Activated CD8-positive, alpha-beta T cell treated with anti-CD3 and anti-CD28 coated beads, Interleukin-2, amount 10 ng/mL, durations not matched to agents 7 days and 5 days (primary cell): ENCODE results near the gene SERPINA10. TPM values are rescaled to one million over a fixed set of nuclear protein-coding genes. Genes with fewer than 3 reads are reported as not detected.

Source experiments
- ATAC-seq: fragments of 150-1000 bp; cut with Tn5 transposase; one replicate; pipeline ENCODE4 v1.10.0; 2021; ENCODE audit warnings: moderate library complexity
- CTCF ChIA-PET: fragments of 350-600 bp; sonication (Branson Sonifier 250); formaldehyde crosslinking; loops from one replicate; lab custom pipeline; 2021; ENCODE audit warnings: antibody characterized with exemption; lab: Charles Lee
- POLR2A ChIA-PET: fragments of 350-600 bp; sonication (Branson Sonifier 250); formaldehyde crosslinking; loops from one replicate; lab custom pipeline; 2021; ENCODE audit warnings: antibody characterized with exemption; lab: Charles Lee
- DNase-seq: peaks from one replicate; pipeline ENCODE4 v3.0.0-alpha.2; 2020
- H3K27ac Mint-ChIP-seq: one replicate; pipeline ENCODE4 v1.8.0; 2021; ENCODE audit warnings: mild to moderate bottlenecking, mixed read lengths
- H3K27me3 Mint-ChIP-seq: one replicate; pipeline ENCODE4 v1.8.0; 2021; ENCODE audit warnings: low read depth, mixed read lengths
- H3K36me3 Mint-ChIP-seq: one replicate; pipeline ENCODE4 v1.8.0; 2021; ENCODE audit warnings: low read depth, mixed read lengths
- H3K4me1 Mint-ChIP-seq: one replicate; pipeline ENCODE4 v1.8.0; 2021; ENCODE audit warnings: low read depth, mixed read lengths
- H3K4me3 Mint-ChIP-seq: one replicate; pipeline ENCODE4 v1.8.0; 2021; ENCODE audit warnings: mild to moderate bottlenecking, mixed read lengths
- H3K9me3 Mint-ChIP-seq: one replicate; pipeline ENCODE4 v1.8.0; 2022; ENCODE audit warnings: mixed read lengths; ENCODE audit not compliant: insufficient read depth
- total RNA-seq, 2 experiments: library from RNA; stranded (reverse); gene quantifications; one replicate each; pipeline ENCODE4 v1.2.3, GENCODE V29; 2021

SERPINA10 gene, protein sequence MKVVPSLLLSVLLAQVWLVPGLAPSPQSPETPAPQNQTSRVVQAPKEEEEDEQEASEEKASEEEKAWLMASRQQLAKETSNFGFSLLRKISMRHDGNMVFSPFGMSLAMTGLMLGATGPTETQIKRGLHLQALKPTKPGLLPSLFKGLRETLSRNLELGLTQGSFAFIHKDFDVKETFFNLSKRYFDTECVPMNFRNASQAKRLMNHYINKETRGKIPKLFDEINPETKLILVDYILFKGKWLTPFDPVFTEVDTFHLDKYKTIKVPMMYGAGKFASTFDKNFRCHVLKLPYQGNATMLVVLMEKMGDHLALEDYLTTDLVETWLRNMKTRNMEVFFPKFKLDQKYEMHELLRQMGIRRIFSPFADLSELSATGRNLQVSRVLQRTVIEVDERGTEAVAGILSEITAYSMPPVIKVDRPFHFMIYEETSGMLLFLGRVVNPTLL
- not detected for total RNA-seq

DNA sequence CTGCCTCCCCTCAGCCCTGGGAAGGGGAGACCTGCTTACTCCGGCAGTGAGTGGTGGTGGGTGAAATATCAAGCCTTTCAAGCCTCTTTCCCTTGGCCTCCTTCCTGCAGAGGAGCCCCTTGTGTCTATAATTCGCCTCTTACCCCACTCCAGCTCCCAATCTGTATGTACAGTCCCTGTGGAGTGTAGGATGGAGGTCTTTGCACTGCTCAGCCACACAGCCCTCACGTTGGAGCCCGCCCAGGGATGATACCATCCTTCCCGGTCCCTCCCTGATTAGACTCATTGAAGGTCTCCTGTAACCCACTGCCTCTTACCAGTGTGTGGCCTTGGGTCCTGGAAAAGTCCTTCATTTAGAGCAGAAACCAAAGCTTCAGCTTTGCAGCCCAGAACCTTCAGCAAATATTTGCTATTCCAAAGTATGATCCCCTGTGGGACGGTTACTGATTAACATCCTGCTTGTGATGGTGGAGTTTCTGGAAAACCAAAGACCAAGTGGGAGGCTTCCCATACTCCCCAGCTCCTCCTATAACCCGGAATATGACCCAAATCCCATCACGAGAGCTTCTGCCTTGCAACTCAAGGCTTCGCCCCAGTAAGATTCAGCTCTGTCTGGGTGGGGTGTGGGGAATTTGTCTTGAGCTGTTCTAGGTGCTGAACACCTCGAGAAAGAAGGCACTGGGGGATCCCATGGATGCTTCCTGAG, at the start of gene SERPINA10:
Gene SERPINA10, minus strand, starts transcription at position 397 of the 706 bp plus-strand sequence. CDS start 2,675 bp downstream, outside the sequence.
- no peaks in the 10 kb centered on the region for H3K4me1 Mint-ChIP-seq
- no peaks in the 10 kb centered on the region for H3K9me3 Mint-ChIP-seq
- H3K27ac Mint-ChIP-seq = no peak within 1 kb of the TSS
- DNase-seq (no peak), ATAC-seq (no peak)
- no peaks in the 10 kb centered on the region for H3K27me3 Mint-ChIP-seq
- POLR2A ChIA-PET = no interaction called here
- H3K4me3 Mint-ChIP-seq = no peak within 1 kb of the TSS
- CTCF ChIA-PET = no interaction called here
- H3K36me3 Mint-ChIP-seq = no peaks in the 10 kb centered on the region

DNA sequence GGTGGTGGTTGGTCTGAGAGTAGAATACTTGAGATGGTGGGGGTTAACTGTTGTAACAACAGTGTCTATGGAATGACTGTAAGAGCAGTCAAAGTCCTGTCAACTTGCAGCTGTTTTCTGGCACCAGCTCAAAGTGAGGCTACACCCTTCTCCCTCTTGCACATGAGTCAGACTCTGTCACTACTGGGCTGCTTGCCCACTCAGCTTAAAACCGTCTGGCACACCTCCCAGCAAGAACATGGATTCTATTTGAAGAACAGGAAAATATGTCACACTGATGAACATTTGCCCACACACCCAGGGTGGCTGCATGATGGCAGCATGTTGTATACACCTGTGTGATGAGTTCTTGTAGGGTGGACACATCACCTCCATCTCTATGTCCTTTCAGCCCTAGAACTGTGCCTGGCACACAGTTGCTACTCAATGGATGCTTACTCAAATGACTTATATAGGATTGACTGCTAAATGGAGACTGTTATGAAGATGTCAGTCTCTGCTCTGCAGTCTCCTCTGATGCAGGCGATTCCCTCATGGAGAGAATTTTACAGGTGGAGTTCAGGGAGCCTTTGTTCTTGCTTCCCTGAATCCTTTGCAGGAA, 49.4 kb upstream of the SERPINA10 start:
- Mint-ChIP-seq H3K27me3 (peaks cover 14% of the 10 kb centered on the region), H3K9me3 (no peaks in the 10 kb centered on the region), H3K4me1 (no peaks in the 10 kb centered on the region), H3K36me3 (no peaks in the 10 kb centered on the region), H3K4me3 (no peak overlapping the region), H3K27ac (no peak overlapping the region)
- no peak for ATAC-seq
- CTCF ChIA-PET = no interaction called here
- POLR2A ChIA-PET = no interaction called here
- no peak for DNase-seq

DNA sequence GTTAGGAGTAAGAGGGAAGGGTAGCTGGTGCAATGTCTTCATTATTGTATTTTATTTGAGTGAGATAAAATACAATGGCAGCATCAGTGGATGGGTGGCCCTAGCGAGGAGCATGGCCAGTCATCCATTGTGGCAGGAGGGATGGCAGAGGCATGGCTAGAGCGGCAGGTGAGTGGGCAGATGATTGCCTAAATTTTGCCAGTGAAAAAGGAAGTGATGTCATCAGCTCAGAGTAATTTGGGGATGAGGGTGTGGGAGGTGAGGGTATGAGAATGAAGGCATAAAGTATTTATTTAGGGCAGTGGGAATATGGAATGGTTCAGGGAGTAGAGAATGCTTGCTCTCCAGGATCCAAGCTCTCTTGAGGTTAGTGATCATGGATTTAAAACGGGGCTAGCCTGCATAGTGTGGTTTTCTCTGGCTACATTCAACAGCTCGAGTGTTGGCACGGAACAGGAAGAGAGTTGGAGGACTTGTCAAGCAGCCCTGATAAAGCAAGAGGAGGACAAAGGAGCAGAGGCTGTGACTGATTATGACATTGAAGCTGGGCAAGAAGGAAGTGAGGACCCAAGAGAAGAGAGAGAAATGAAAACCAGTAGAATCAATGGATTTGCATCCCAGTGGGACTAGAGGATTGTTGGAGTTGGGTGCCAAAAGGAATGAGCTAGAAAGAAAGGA, 48.7 kb upstream of the SERPINA10 start:
- ATAC-seq (no peak), DNase-seq (no peak)
- H3K27ac Mint-ChIP-seq = no peak overlapping the region
- CTCF ChIA-PET = no interaction called here
- H3K4me3 Mint-ChIP-seq = no peak overlapping the region
- no peaks in the 10 kb centered on the region for H3K4me1 Mint-ChIP-seq
- peaks cover 14% of the 10 kb centered on the region for H3K27me3 Mint-ChIP-seq
- H3K36me3 Mint-ChIP-seq = no peaks in the 10 kb centered on the region
- POLR2A ChIA-PET = no interaction called here
- no peaks in the 10 kb centered on the region for H3K9me3 Mint-ChIP-seq

DNA sequence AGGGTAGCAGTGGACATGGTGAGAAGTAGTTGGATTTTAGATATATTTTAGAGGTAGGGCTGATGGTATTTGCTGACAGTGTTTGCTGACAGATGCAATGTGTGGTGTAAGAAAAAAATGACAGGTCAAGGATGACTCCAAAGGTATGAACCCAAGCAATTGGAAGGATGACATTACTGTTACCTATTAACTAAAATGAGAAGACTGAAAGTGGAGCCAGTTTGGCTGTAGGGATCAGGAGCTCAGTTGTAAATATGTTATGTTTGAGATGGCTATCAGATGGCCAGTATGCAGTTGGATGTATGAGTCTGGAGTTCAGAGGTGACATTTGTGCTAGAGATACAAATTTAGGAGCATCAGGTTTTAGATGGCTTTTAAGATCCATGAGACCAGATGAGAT, 47.5 kb upstream of the SERPINA10 start:
- no peak overlapping the region for H3K27ac Mint-ChIP-seq
- H3K4me1 Mint-ChIP-seq = no peaks in the 10 kb centered on the region
- CTCF ChIA-PET = no interaction called here

DNA sequence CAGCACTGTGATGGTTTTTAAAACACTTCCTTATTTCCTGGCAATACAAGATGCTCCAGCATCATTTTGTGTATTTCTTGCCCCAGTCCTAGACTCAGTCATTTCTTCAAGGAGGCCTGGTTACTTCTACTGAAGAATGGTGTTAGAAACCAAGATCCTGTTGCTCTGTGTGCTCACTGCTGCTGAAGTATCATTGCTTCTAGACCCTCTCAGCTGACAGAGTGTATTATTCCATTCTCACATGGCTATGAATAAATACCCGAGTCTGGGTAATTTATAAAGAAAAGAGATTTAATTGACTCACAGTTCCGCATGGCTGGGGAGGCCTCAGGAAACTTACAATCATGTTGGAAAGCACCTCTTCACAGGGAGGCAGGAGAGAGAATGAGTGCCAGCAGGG, 45.0 kb upstream of the SERPINA10 start:
- ATAC-seq (no peak), DNase-seq (no peak)
- no peaks in the 10 kb centered on the region for H3K36me3 Mint-ChIP-seq
- no peak overlapping the region for H3K4me3 Mint-ChIP-seq
- H3K9me3 Mint-ChIP-seq = no peaks in the 10 kb centered on the region
- ChIA-PET CTCF (no interaction called here), POLR2A (no interaction called here)
- H3K27ac Mint-ChIP-seq = no peak overlapping the region
- no peaks in the 10 kb centered on the region for H3K4me1 Mint-ChIP-seq
- H3K27me3 Mint-ChIP-seq = peaks cover 26% of the 10 kb centered on the region

More for the DNA sequence above, 47.5 kb upstream of the SERPINA10 start:
- Mint-ChIP-seq H3K9me3 (no peaks in the 10 kb centered on the region), H3K36me3 (no peaks in the 10 kb centered on the region), H3K27me3 (peaks cover 14% of the 10 kb centered on the region), H3K4me3 (no peak overlapping the region)
- DNase-seq = no peak
- POLR2A ChIA-PET = no interaction called here
- ATAC-seq = no peak

DNA sequence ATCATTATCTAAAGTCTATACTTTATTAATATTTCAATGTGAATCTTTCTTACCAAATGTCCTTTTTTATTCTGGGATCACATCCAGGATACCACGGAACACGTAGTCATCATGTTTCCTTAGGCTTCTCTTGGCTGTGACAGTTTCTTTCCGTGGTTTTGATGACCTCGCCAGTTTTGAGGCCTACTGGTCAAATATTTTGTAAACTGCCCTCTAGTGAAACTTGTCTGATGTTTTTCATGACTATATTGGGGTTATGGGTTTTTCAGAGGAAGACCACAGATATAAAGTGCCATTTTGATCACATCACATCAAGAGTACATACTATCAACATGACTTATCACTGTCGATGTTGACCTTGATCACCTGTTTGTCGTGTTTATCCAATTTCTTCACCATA, 44.2 kb upstream of the SERPINA10 start:
- Mint-ChIP-seq H3K27me3 (peaks cover 31% of the 10 kb centered on the region), H3K4me3 (no peak overlapping the region), H3K4me1 (no peaks in the 10 kb centered on the region), H3K9me3 (no peaks in the 10 kb centered on the region), H3K36me3 (no peaks in the 10 kb centered on the region), H3K27ac (no peak overlapping the region)
- ChIA-PET CTCF (no interaction called here), POLR2A (no interaction called here)
- ATAC-seq (no peak), DNase-seq (no peak)

DNA sequence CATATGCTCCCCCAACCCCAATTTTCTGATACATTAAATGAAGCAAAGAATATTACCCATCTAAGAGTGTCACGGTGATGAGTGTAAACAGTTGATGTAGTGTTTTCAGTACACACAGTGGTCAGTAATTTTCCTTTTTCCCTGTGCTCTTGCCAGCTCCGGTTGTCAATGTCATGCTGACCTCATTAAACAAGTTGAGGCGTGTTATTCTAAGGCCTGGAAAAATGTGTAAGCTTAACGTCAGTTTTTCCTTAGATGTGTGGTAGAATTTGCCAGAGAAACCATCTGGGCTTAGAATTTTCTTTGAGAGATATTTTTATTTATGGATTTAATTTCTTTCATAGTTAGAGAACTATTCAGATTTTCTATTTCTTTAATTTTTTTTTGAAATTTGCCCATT, 41.8 kb upstream of the SERPINA10 start:
- H3K27ac Mint-ChIP-seq = no peak overlapping the region
- CTCF ChIA-PET = no interaction called here
- H3K9me3 Mint-ChIP-seq = no peaks in the 10 kb centered on the region
- no peaks in the 10 kb centered on the region for H3K36me3 Mint-ChIP-seq
- POLR2A ChIA-PET = no interaction called here
- H3K27me3 Mint-ChIP-seq = peaks cover 22% of the 10 kb centered on the region
- H3K4me1 Mint-ChIP-seq = no peaks in the 10 kb centered on the region
- ATAC-seq (no peak), DNase-seq (no peak)
- H3K4me3 Mint-ChIP-seq = no peak overlapping the region

DNA sequence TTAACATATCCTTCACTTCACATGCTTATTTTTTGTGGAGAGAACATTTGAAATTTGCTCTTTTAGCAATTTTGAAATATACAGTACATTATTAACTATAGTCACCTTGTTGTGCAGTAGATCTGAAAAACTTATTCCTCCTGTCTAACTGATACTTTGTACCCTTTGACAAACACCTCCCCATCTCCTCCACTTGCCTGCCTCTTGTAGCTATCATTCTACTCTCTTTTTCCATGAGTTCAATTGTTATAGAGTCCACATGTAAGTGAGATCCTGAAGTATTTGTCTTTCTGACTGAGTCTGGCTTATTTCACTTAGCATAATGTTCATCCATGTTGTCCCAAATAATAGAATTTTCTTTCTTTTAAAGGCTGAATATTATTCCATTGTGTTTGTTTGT, 39.5 kb upstream of the SERPINA10 start:
- POLR2A ChIA-PET = no interaction called here
- DNase-seq (no peak), ATAC-seq (no peak)
- H3K4me1 Mint-ChIP-seq = no peaks in the 10 kb centered on the region
- H3K36me3 Mint-ChIP-seq = no peaks in the 10 kb centered on the region
- no peak overlapping the region for H3K27ac Mint-ChIP-seq
- H3K9me3 Mint-ChIP-seq = no peaks in the 10 kb centered on the region
- peaks cover 18% of the 10 kb centered on the region for H3K27me3 Mint-ChIP-seq
- CTCF ChIA-PET = no interaction called here
- H3K4me3 Mint-ChIP-seq = no peak overlapping the region

DNA sequence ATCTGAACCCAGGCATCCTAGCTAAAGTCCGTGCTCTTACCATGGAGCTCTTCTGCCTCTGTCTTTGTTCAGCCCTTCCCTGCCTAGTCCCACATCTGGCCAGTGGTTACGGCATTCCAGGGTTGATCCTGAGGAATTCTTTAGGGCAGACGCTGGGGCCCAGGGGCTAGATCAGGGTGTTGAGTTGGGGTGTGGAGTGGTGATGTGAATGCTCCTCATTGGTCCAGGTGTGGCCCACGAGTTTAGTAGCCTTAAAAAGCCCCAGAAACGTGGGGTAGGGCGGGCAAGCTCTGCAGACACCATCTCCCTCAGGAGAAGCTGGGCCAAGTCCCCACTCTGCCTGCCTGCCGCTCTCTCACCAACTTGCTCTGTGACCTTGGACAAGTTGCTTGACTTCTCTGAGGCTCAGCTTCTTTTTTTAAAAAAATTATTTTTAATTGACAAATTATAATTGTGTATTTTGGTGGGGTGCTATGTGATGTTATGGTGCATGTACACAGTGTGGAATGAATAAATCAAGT, 39.1 kb upstream of the SERPINA10 start:
- Mint-ChIP-seq H3K27me3 (peaks cover 18% of the 10 kb centered on the region), H3K36me3 (no peaks in the 10 kb centered on the region), H3K4me1 (no peaks in the 10 kb centered on the region), H3K27ac (no peak overlapping the region), H3K9me3 (no peaks in the 10 kb centered on the region), H3K4me3 (no peak overlapping the region)
- ATAC-seq (no peak), DNase-seq (no peak)
- ChIA-PET POLR2A (no interaction called here), CTCF (no interaction called here)

DNA sequence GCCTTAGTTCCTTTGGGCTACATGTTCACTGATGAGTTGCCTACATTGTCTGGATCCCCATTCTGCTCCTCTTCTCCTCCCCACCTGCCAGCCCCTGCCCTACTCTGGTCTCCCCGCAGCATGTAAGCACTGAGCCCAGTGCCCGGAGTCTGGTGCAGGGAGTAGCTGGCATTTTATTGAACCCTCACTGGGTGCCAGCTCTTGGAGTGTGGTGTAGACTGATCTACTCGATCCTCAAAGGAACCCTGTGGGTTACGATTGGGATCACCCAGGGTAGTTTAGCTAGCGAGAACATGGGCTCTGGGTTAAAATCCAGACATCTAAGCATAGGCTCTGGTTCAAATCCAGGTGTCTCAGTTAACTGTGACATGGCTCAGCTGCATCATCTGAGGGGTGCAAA, 38.4 kb upstream of the SERPINA10 start:
- ChIA-PET CTCF (no interaction called here), POLR2A (no interaction called here)

DNA sequence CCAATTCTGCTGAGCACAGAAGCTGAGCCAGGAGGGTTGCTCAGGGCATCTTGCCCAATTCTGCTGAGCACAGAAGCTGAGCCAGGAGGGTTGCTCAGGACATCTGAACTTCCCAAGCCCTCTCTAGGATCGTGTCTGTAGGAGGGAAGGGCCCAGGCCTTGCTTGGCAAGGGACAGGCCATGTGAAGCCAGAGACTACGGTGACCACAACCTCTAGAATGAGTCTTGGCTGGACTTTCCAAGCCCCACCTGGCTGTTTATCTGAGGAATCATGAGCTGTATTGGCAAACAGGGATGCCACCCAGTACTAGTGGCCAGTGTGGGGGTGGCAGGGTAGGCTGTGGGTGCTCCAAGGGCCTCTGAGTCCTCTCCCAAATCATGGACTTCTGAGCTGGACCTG, 37.8 kb upstream of the SERPINA10 start:
- no peak for DNase-seq
- H3K4me1 Mint-ChIP-seq = no peaks in the 10 kb centered on the region
- no peak overlapping the region for H3K27ac Mint-ChIP-seq
- POLR2A ChIA-PET = no interaction called here
- H3K36me3 Mint-ChIP-seq = no peaks in the 10 kb centered on the region
- H3K9me3 Mint-ChIP-seq = no peaks in the 10 kb centered on the region
- peaks cover 18% of the 10 kb centered on the region for H3K27me3 Mint-ChIP-seq
- CTCF ChIA-PET = no interaction called here
- ATAC-seq = no peak
- H3K4me3 Mint-ChIP-seq = no peak overlapping the region

More for the DNA sequence above, 38.4 kb upstream of the SERPINA10 start:
- Mint-ChIP-seq H3K9me3 (no peaks in the 10 kb centered on the region), H3K27ac (no peak overlapping the region), H3K27me3 (peaks cover 18% of the 10 kb centered on the region), H3K36me3 (no peaks in the 10 kb centered on the region), H3K4me3 (no peak overlapping the region), H3K4me1 (no peaks in the 10 kb centered on the region)
- no peak for ATAC-seq
- DNase-seq = no peak
